COLO668 (cell line): ENCODE measurements around the gene FAM209B.
"Not testable (repeated sequence)": the region's sequence is repeated elsewhere in the genome, so short reads cannot be mapped to it uniquely, and the experiment has no call there.

Experiments used
- DNase-seq: peaks from one replicate; lab custom pipeline; 2025; ENCODE audit not compliant: unreplicated experiment; lab: John Stamatoyannopoulos, UW

The FAM209B gene

GRCh38 chr20:56537997-56538396, 5.0 kb downstream of the FAM209B start:
- no peak for DNase-seq

GRCh38 chr20:56540415-56540814, 7.4 kb downstream of the FAM209B start:
- DNase-seq, result no peak

DNA sequence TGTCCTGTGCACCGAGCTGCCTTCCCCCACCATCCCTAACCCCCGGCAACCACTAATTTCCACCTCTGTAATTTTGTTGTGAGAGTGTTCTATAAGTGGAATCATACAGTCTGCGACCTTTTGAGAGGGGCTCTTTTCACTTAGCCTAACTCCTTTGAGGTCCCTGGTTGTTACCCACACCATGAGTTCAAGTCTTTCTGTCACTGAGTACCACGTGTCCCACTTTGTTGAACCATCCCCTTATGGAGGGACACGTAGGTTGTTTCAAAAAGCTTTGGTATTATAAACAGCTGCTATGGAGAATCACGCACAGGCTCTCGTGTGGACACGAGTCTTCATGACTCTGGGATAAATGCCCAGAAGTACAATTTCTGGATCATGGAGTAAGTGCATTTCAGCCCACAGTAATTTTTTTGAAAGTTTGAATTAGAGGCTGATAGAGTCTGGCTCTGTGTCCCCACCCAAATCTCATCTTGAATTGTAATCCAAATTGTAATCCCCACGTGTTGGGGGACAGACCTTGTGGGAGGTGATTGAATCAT, 9.5 kb downstream of the FAM209B start:
- DNase-seq, result no peak

- no peak for DNase-seq
Observed at GRCh38 chr20:56551571-56551970, 18.5 kb downstream of the FAM209B start.

- DNase-seq, result no peak
Observed at GRCh38 chr20:56552911-56553629, 20.0 kb downstream of the FAM209B start.

DNA sequence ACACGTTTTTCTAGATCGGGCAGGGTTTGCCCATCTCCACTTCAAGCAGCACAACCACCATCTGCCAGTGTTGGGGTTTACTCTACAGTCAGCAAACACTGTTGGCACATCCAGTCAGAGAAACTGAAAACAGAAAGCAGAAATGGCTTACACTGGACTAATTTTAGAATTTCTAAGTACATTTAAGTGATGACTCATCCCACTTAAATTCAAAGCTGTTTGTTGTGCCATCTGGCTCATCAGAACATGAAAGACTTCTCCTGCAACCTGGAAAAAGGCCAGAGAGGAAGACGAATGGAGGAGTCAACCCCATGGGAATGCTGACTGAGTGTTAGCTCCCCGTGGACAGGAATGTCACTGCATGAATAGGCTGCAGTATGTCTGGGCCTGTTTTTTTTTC, 21.8 kb downstream of the FAM209B start:
- DNase-seq, result peak; percentile 65

GRCh38 chr20:56558968-56559367, 25.9 kb downstream of the FAM209B start:
- no peak for DNase-seq

- DNase-seq, result not testable (repeated sequence)
Observed at GRCh38 chr20:56564526-56564925, 31.5 kb downstream of the FAM209B start.

- DNase-seq, result no peak
Observed at GRCh38 chr20:56565511-56565910, 32.5 kb downstream of the FAM209B start.

- no peak for DNase-seq
Observed at GRCh38 chr20:56566621-56567020, 33.6 kb downstream of the FAM209B start.

DNA sequence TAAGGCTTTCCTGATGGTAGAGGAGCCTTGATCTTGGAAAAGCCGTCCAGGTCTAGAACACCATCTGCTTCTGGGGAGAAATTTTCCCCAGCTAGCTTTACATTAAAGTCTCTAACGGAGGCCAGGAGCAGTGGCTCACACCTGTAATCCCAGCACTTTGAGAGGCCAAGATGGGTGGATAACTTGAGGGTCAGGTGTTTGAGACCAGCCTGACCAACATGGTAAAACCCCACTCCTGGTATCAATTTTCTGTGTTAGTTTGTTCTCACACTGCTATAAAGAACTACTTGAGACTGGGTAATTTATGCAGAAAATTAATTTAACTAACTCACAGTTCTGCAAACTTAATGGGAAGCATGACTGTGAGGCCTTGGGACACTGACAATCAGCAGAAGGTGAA, 37.8 kb downstream of the FAM209B start:
- DNase-seq, result no peak

GRCh38 chr20:56572172-56572571, 39.1 kb downstream of the FAM209B start:
- DNase-seq, result no peak

- DNase-seq, result no peak
Observed at GRCh38 chr20:56573986-56574385, 40.9 kb downstream of the FAM209B start.

GRCh38 chr20:56574531-56575142, 41.6 kb downstream of the FAM209B start:
- no peak for DNase-seq

GRCh38 chr20:56575157-56575556, 42.1 kb downstream of the FAM209B start:
- DNase-seq, result no peak

DNA sequence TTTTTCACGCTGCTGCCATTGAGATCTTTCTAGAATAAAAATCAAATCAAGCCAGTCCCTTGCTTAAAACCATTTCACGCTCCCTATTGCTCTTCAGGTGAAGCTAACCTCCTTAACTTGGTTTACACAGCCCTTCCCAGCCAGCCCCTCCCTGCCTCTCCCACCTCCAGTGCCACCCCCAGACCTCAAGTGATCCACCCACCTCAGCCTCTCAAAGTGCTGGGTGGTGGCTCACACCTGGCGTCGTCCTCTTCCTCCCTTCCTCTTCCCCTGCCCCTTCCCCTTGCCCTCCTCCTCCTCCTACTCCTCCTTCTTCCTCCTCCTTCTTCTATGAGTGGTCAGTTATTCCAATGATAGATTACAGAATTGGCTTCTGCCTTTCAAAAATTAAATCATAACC, 42.9 kb downstream of the FAM209B start:
- DNase-seq, result no peak

DNA sequence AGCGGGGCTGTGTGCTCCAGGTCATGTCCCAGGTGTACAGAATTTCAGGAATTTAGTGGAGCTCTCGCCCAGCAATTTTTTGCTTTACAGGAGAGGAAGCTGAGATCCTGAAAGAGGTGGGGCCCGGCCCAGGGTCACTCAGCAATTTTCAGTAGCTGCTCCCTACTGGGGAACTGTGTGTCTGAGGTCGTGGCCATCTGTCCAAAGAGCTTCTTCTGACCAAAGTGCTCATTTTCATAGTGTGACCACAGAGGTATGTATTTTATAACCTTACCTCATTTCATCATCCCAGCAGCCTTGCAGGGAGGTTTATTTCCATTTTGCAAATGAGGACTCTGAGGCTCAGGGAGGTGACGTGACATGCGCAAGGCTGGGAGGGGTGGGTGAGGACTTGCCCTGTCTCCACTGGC, 46.3 kb downstream of the FAM209B start:
- DNase-seq, result no peak

- no peak for DNase-seq
Observed at GRCh38 chr20:56580226-56580625, 47.2 kb downstream of the FAM209B start.

- no peak for DNase-seq
Observed at GRCh38 chr20:56581701-56582100, 48.7 kb downstream of the FAM209B start.

- no peak for DNase-seq
Observed at GRCh38 chr20:56582542-56582941, 49.5 kb downstream of the FAM209B start.

- no peak for DNase-seq
Observed at GRCh38 chr20:56584916-56585315, 51.9 kb downstream of the FAM209B start.
